ENCODE data around the gene SRP14. TPM values are rescaled to one million over a fixed set of nuclear protein-coding genes. Genes with fewer than 3 reads are reported as not detected.

Gene SRP14
- total RNA-seq, 2 experiments from 2014 or later: 120 to 126 TPM

GRCh38 chr15:39999538-40000200, 39.3 kb downstream of the SRP14 start:
- CTCF ChIA-PET: no interaction called here
- H3K27ac ChIP-seq (ENCODE audit: low read depth in 1 of 2, low read length in 2 of 2): no peak overlapping the region
- POLR2A ChIA-PET: no interaction called here

GRCh38 chr15:39998511-39999077, 40.4 kb downstream of the SRP14 start:
- ATAC-seq (ENCODE audit: poor library complexity) (no peak), DNase-seq (no peak)
- H3K9me3 ChIP-seq (ENCODE audit: control insufficient read depth in 1 of 2, insufficient read depth in 1 of 2, low read length in 2 of 2): no peaks in the 10 kb centered on the region
- no peaks in the 10 kb centered on the region for H3K27me3 ChIP-seq (ENCODE audit: control insufficient read depth in 1 of 2, insufficient read depth in 2 of 2, low read length in 2 of 2)
- no peaks in the 10 kb centered on the region for H3K9me3 Mint-ChIP-seq
- intact Hi-C loops (cut with DNase I, micrococcal nuclease): no loop called here
- POLR2A ChIA-PET: interaction anchor here (0.6 kb wide), 1 partner anchor 109 kb away, joined by 3 read pairs; no protein-coding TSS in a partner anchor
- H3K4me1 ChIP-seq (ENCODE audit: insufficient read depth, low read length): no peaks in the 10 kb centered on the region
- TF ChIP-seq, protein P1, sequence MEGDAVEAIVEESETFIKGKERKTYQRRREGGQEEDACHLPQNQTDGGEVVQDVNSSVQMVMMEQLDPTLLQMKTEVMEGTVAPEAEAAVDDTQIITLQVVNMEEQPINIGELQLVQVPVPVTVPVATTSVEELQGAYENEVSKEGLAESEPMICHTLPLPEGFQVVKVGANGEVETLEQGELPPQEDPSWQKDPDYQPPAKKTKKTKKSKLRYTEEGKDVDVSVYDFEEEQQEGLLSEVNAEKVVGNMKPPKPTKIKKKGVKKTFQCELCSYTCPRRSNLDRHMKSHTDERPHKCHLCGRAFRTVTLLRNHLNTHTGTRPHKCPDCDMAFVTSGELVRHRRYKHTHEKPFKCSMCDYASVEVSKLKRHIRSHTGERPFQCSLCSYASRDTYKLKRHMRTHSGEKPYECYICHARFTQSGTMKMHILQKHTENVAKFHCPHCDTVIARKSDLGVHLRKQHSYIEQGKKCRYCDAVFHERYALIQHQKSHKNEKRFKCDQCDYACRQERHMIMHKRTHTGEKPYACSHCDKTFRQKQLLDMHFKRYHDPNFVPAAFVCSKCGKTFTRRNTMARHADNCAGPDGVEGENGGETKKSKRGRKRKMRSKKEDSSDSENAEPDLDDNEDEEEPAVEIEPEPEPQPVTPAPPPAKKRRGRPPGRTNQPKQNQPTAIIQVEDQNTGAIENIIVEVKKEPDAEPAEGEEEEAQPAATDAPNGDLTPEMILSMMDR (IDR thresholded peaks at IDR 0.05): no peak
- H3K27ac Mint-ChIP-seq: no peak overlapping the region
- no peak overlapping the region for H3K4me3 Mint-ChIP-seq
- no peaks in the 10 kb centered on the region for H3K4me1 Mint-ChIP-seq (ENCODE audit: low read depth)
- H3K27ac ChIP-seq (ENCODE audit: low read depth in 1 of 2, low read length in 2 of 2): no peak overlapping the region
- CTCF ChIA-PET: no interaction called here
- no peaks in the 10 kb centered on the region for H3K27me3 Mint-ChIP-seq
- peaks cover 22% of the 10 kb centered on the region for H3K36me3 ChIP-seq (ENCODE audit: insufficient read depth, low read length)
- peaks cover 70% of the 10 kb centered on the region for H3K36me3 Mint-ChIP-seq (ENCODE audit: low read depth)
- H3K4me3 ChIP-seq (ENCODE audit: low read length): no peak overlapping the region

More at GRCh38 chr15:39999538-40000200, 39.3 kb downstream of the SRP14 start:
- Mint-ChIP-seq H3K4me1 (ENCODE audit: low read depth) (no peaks in the 10 kb centered on the region), H3K36me3 (ENCODE audit: low read depth) (peaks cover 70% of the 10 kb centered on the region), H3K4me3 (no peak overlapping the region), H3K27me3 (no peaks in the 10 kb centered on the region), H3K27ac (no peak overlapping the region), H3K9me3 (no peaks in the 10 kb centered on the region)
- H3K27me3 ChIP-seq (ENCODE audit: control insufficient read depth in 1 of 2, insufficient read depth in 2 of 2, low read length in 2 of 2): no peaks in the 10 kb centered on the region
- ATAC-seq (ENCODE audit: poor library complexity) (no peak), DNase-seq (no peak)
- H3K4me1 ChIP-seq (ENCODE audit: insufficient read depth, low read length): no peaks in the 10 kb centered on the region
- H3K36me3 ChIP-seq (ENCODE audit: insufficient read depth, low read length): peaks cover 25% of the 10 kb centered on the region
- no peak overlapping the region for H3K4me3 ChIP-seq (ENCODE audit: low read length)
- no peaks in the 10 kb centered on the region for H3K9me3 ChIP-seq (ENCODE audit: control insufficient read depth in 1 of 2, insufficient read depth in 1 of 2, low read length in 2 of 2)
- TF ChIP-seq, protein P1 (IDR thresholded peaks at IDR 0.05): no peak
- intact Hi-C loops (cut with DNase I, micrococcal nuclease): no loop called here

GRCh38 chr15:39997639-39998038, 41.3 kb downstream of the SRP14 start:
- Histone ChIP-seq H3K27ac (ENCODE audit: low read depth in 1 of 2, low read length in 2 of 2) (no peak overlapping the region), H3K36me3 (ENCODE audit: insufficient read depth, low read length) (peaks cover 21% of the 10 kb centered on the region), H3K4me3 (ENCODE audit: low read length) (no peak overlapping the region), H3K4me1 (ENCODE audit: insufficient read depth, low read length) (no peaks in the 10 kb centered on the region), H3K9me3 (ENCODE audit: control insufficient read depth in 1 of 2, insufficient read depth in 1 of 2, low read length in 2 of 2) (no peaks in the 10 kb centered on the region), H3K27me3 (ENCODE audit: control insufficient read depth in 1 of 2, insufficient read depth in 2 of 2, low read length in 2 of 2) (no peaks in the 10 kb centered on the region)
- H3K4me1 Mint-ChIP-seq (ENCODE audit: low read depth): no peaks in the 10 kb centered on the region
- no peak for ATAC-seq (ENCODE audit: poor library complexity)
- H3K27me3 Mint-ChIP-seq: no peaks in the 10 kb centered on the region
- intact Hi-C loops (cut with DNase I, micrococcal nuclease): no loop called here
- DNase-seq: no peak
- POLR2A ChIA-PET: no interaction called here
- no peak overlapping the region for H3K27ac Mint-ChIP-seq
- TF ChIP-seq, protein P1 (IDR thresholded peaks at IDR 0.05): no peak
- H3K36me3 Mint-ChIP-seq (ENCODE audit: low read depth): peaks cover 70% of the 10 kb centered on the region
- CTCF ChIA-PET: no interaction called here
- no peak overlapping the region for H3K4me3 Mint-ChIP-seq
- no peaks in the 10 kb centered on the region for H3K9me3 Mint-ChIP-seq

Measured in CD4-positive, alpha-beta T cell (primary cell).